ENCODE results near the gene LOX.

The LOX gene

DNA sequence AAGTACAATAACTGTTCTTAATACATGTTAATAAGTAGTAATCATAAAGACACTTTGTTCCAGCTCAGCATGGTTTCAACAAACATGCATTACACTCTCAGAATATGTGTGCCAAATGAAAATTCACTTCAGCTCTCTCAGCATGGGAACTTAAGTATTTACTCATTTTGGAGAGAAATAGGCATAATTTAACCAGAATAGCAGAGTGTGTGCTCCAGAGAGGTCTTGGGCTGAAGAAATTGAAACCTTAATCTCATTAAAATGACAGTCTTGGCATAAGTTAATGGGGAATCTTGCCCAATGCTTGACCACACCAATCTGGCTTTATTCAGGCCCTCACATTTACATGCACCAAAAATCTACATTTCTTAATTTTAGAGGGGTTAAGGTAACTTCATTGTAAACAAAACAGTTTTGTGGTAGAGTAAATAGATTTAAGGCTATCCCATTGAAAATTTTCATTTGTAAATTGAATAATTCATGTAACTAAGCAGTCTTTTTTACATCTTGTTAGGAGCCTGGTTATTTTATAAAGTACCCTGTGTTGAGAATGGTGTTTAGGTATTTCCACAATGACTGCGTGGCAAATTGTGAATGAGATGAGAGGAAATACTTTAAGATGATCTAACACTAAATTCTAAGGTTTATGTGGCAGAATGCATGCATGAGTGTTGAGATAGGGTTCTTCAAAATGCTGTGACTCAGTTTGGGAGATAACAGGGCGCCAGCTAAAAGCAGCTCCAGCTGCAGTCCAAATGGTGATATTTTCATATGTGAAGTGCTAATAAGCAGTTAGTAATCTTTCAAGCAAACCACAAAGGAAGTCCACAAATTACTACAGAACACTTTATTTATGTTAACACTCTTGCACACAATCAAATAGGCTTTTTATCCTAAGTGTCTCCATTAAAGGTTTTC lies 11.3 kb upstream of the LOX start:
- peak; percentile 21 for DNase-seq (ENCODE audit: low read depth)
- TF ChIP-seq, protein P1, sequence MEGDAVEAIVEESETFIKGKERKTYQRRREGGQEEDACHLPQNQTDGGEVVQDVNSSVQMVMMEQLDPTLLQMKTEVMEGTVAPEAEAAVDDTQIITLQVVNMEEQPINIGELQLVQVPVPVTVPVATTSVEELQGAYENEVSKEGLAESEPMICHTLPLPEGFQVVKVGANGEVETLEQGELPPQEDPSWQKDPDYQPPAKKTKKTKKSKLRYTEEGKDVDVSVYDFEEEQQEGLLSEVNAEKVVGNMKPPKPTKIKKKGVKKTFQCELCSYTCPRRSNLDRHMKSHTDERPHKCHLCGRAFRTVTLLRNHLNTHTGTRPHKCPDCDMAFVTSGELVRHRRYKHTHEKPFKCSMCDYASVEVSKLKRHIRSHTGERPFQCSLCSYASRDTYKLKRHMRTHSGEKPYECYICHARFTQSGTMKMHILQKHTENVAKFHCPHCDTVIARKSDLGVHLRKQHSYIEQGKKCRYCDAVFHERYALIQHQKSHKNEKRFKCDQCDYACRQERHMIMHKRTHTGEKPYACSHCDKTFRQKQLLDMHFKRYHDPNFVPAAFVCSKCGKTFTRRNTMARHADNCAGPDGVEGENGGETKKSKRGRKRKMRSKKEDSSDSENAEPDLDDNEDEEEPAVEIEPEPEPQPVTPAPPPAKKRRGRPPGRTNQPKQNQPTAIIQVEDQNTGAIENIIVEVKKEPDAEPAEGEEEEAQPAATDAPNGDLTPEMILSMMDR (IDR thresholded peaks at IDR 0.05; ENCODE audit: insufficient read depth, low read depth, low read length, missing control alignments), result no peak
- no peak overlapping the region for H3K4me3 ChIP-seq (ENCODE audit: low read length)

DNA sequence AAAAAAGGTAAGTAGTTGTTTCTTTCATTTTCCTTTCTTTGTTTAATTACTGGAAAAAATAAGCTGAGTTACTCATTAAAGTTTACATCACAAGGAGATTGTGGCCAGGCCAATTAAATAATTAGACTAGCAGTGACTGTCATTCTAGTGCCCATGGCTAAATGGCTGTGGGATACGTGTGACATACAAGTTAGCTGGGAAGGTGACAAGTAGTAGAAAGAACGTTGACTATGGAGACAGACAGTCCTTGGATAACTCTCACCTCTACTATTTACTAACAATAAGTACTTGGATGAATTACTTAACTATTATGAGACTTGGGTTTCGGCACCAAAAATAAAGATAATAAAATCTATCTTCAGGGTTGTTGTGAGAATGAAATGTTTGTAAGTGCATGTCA lies 7.0 kb upstream of the LOX start:
- TF ChIP-seq, protein P1 (IDR thresholded peaks at IDR 0.05; ENCODE audit: insufficient read depth, low read depth, low read length, missing control alignments), result no peak
- no peak for DNase-seq (ENCODE audit: low read depth)
- no peak overlapping the region for H3K4me3 ChIP-seq (ENCODE audit: low read length)

DNA sequence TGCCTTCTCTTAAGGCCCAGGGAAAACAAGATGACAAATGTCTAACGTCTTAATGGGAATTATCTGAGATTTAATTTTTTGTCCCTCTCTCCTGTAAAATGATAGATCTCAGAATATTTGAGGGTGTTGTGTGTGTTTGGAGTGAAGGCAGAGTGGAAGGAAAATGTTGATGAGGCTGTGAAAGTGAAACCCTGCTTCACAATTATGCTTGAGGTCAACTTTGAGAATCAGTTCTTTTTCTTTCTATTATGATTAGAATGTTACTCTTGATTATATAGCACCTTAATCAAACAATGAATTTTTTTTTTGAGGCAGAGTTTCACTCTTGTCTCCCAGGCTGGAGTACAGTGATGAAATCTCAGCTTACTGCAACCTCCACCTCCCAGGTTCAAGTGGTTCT lies 5.5 kb upstream of the LOX start:
- TF ChIP-seq, protein P1 (IDR thresholded peaks at IDR 0.05; ENCODE audit: insufficient read depth, low read depth, low read length, missing control alignments), result no peak
- DNase-seq (ENCODE audit: low read depth), result no peak
- no peak overlapping the region for H3K4me3 ChIP-seq (ENCODE audit: low read length)

DNA sequence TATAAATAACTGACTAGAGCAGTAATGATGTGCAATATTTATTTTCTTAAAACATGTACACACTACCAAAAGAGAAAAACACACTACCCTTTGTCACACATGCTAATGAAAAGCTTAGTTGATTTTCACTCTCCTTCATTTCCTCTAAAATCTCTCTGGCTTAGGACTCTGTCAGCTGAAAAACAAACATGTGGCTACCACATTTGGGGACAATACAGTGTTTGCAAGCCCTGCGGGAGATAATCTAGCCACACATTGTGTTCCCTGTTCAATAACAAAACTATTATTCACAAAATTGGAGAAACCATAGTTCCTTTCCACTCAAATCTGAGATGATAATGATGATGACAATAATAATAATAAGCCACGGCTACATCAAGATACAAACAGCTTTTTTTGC lies 3.5 kb upstream of the LOX start:
- DNase-seq (ENCODE audit: low read depth), result no peak
- no peak overlapping the region for H3K4me3 ChIP-seq (ENCODE audit: low read length)
- TF ChIP-seq, protein P1 (IDR thresholded peaks at IDR 0.05; ENCODE audit: insufficient read depth, low read depth, low read length, missing control alignments), result no peak

DNA sequence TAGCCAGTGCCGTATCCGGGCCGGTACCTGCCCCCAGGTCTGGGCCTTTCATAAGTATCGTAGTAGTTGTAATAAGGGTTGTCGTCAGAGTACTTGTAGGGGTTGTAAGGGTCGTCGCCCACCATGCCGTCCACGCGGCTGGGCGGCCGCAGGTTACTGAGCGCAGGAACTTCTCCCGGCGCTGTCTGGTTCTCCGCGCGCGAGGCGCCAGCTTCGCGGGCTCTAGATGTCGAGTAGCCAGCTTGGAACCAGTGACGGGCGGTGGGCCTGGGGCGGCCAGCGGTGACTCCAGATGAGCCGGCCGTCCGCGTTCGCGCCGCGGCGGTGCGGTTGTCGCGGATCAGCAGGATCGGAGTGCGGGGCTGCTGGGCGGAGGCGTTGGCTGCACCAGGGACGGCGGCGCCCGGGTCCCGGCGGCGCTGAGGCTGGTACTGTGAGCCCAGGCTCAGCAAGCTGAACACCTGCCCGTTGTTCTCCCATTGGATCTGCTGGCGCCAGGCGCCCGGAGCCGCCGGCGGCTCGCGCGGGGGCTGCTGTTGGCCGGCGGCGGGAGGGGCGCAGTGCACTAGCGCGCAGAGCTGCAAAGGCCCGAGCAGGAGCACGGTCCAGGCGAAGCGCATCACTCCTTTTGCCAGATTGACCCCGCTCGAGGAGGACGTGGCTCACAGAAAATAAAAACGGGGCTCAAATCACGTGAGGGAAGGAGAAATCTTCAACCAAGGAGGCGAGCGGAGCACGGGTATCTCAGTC lies 518 bp downstream of the LOX start:
- peak overlapping the region; percentile 69 for H3K4me3 ChIP-seq (ENCODE audit: low read length)
- DNase-seq (ENCODE audit: low read depth), result peak; percentile 31
- TF ChIP-seq, protein P1 (IDR thresholded peaks at IDR 0.05; ENCODE audit: insufficient read depth, low read depth, low read length, missing control alignments), result no peak

DNA sequence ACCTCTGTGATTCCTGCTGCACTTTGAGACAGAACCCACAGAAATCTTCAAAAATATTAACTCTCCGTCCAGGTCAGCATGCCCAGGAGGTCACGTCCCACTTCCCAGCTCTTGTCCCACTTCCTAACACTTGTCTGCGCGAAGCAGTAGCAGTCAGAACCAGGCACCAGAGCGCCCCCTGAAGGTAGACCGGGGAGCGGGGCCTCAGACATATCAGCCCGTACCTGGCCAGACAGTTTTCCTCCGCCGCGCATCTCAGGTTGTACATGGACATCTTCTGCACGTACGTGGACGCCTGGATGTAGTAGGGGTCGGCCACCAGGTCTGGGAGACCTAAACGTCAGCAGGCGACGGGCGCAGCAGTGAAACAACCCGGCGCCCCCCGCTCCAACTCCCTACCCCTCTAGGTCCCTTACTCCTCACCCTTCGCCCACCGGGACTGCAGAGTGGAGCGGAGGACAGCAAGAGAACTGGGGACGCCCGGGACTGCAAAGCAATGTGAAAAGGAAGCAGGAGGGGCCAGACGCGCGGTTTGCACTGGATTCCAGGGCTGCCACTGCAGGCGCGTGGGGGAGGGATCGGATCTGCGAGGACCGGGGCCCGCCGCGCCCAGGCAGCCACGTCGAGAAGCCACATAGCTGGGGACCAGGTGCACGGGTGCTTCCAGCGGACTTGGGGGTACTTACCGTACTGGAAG lies 1.2 kb downstream of the LOX start:
- TF ChIP-seq, protein P1 (IDR thresholded peaks at IDR 0.05; ENCODE audit: insufficient read depth, low read depth, low read length, missing control alignments), result peak; percentile 89
- peak overlapping the region; percentile 69 for H3K4me3 ChIP-seq (ENCODE audit: low read length)
- DNase-seq (ENCODE audit: low read depth), result peak; percentile 86
